Activated naive CD8-positive, alpha-beta T cell treated with anti-CD3 and anti-CD28 coated beads for 36 hours (primary cell): ENCODE results near the gene METTL25. TPM values are rescaled to one million over a fixed set of nuclear protein-coding genes. Genes with fewer than 3 reads are reported as not detected.

Experiments used
- DNase-seq: peaks from one replicate; pipeline ENCODE4 v3.0.0; 2021
- H3K27ac Mint-ChIP-seq: one replicate; pipeline ENCODE4 v1.8.0; 2022; ENCODE audit warnings: mild to moderate bottlenecking, moderate library complexity, mixed read lengths
- H3K27me3 Mint-ChIP-seq: one replicate; pipeline ENCODE4 v1.8.0; 2022; ENCODE audit warnings: mild to moderate bottlenecking, mixed read lengths
- H3K36me3 Mint-ChIP-seq: one replicate; pipeline ENCODE4 v1.8.0; 2021; ENCODE audit warnings: mild to moderate bottlenecking, mixed read lengths
- H3K4me1 Mint-ChIP-seq: one replicate; pipeline ENCODE4 v1.8.0; 2021; ENCODE audit warnings: mixed read lengths
- H3K4me3 Mint-ChIP-seq: one replicate; pipeline ENCODE4 v1.8.0; 2022; ENCODE audit warnings: mild to moderate bottlenecking, moderate library complexity, mixed read lengths
- H3K9me3 Mint-ChIP-seq: one replicate; pipeline ENCODE4 v1.8.0; 2022; ENCODE audit warnings: mixed read lengths
- total RNA-seq, 2 experiments: library from RNA; stranded (reverse); gene quantifications; one replicate each; pipeline ENCODE4 v1.2.3, GENCODE V29; 2021

The METTL25 gene
- total RNA-seq, 2 experiments from 2014 or later: 4.6 to 5.7 TPM

GRCh38 chr12:82473111-82473754, 114.9 kb downstream of the METTL25 start:
- Mint-ChIP-seq H3K9me3 (peaks cover 9% of the 10 kb centered on the region), H3K27me3 (no peaks in the 10 kb centered on the region), H3K4me3 (no peak overlapping the region), H3K36me3 (peaks cover 44% of the 10 kb centered on the region), H3K4me1 (no peaks in the 10 kb centered on the region), H3K27ac (no peak overlapping the region)
- DNase-seq: no peak

DNA sequence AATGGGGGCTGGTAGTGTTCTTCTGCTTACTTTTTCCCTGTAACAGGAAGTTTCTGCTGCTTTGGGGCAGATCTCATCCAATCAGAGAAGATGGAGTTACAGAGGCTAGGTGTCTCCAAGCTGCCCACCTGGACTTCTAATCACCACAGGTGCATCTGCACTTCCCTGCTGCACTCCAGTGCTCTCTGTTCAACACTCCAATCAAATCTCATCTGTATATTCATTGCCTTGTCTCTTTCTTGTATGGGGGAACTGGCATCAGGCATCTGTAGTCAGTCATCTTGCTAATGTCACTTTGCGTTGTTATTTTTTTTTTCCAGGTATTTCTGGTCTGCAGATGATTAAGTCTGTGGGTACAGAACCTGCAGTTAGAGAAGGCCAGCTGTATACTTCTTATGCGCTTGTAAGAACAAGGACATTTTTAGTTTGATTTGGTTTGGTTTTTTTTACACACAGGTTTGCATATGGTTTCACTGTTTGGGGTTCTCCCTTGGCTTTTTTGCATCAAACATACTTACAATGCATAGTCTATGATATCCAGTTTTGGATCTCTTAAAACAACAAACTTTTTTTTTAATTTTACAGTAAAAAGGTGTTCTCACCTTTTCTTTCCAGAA, 116.0 kb downstream of the METTL25 start:
- Mint-ChIP-seq H3K4me1 (no peaks in the 10 kb centered on the region), H3K27me3 (no peaks in the 10 kb centered on the region), H3K36me3 (peaks cover 35% of the 10 kb centered on the region), H3K27ac (no peak overlapping the region), H3K4me3 (no peak overlapping the region), H3K9me3 (peaks cover 9% of the 10 kb centered on the region)
- no peak for DNase-seq

DNA sequence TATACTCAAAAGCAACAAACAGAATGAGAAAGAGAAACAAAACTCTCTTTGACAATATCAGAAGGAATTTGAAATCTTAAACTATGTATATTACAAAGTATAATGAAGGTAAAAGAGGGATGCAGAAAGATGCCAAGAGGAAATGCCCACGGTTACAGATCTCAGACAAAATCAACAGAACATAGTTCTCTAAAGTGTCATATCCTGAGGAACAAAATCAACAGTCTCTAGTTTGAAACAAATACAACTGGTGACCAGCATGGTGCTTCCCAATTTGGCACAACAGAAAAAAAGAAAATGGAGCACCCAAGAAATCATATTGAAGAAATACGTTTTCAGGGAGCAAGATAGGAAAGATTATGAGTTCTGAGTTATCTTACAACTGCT, 116.5 kb downstream of the METTL25 start:
- H3K4me3 Mint-ChIP-seq: no peak overlapping the region
- no peaks in the 10 kb centered on the region for H3K27me3 Mint-ChIP-seq
- H3K4me1 Mint-ChIP-seq: no peaks in the 10 kb centered on the region
- H3K27ac Mint-ChIP-seq: no peak overlapping the region
- H3K36me3 Mint-ChIP-seq: peaks cover 33% of the 10 kb centered on the region
- H3K9me3 Mint-ChIP-seq: peaks cover 9% of the 10 kb centered on the region
- no peak for DNase-seq

- no peak for DNase-seq
- no peak overlapping the region for H3K4me3 Mint-ChIP-seq
- H3K9me3 Mint-ChIP-seq: peaks cover 8% of the 10 kb centered on the region
Measured at GRCh38 chr12:82475211-82475610, 116.9 kb downstream of the METTL25 start.

DNA sequence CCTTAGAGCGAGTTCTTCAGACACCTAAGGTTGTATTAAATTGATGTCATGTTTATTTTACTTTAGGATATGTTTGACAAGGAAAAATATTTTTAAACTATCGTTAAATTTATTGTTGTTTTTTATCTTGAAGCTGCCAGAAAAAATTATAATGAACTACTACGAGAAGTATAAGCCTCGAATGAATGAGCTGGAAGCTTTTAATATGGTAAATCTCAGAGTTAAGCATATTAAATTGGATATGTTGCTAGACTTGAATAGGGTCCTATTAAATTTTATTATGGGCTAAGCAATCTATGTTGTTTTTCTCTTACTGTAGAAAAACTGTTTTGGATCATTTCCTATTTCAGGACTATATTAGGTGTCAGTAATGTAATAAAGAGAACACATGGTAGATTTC, 118.2 kb downstream of the METTL25 start:
- DNase-seq: no peak
- Mint-ChIP-seq H3K27me3 (no peaks in the 10 kb centered on the region), H3K27ac (no peak overlapping the region), H3K9me3 (peaks cover 7% of the 10 kb centered on the region), H3K36me3 (peaks cover 30% of the 10 kb centered on the region), H3K4me3 (no peak overlapping the region), H3K4me1 (no peaks in the 10 kb centered on the region)

More at GRCh38 chr12:82475211-82475610, 116.9 kb downstream of the METTL25 start:
- no peaks in the 10 kb centered on the region for H3K27me3 Mint-ChIP-seq
- peaks cover 33% of the 10 kb centered on the region for H3K36me3 Mint-ChIP-seq
- no peaks in the 10 kb centered on the region for H3K4me1 Mint-ChIP-seq
- no peak overlapping the region for H3K27ac Mint-ChIP-seq

DNA sequence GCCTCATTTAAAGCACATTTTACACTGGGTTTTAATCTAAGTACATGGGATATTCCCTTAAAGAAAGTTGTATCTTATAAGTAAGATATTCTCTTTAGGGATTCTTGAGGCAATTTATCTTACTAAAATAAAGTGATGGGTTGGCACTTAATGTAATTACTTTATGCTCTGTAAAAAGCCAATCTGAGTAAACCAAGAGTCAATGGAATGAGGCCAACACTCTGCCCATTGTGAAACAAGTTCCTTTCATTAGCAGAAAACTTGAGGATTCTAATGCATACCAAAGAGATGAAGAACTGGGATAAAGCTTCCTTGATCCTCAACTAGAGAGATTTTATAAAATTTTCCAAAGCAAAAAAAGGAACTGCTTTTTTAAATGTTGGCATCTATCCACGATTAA, 121.2 kb downstream of the METTL25 start:
- Mint-ChIP-seq H3K27me3 (no peaks in the 10 kb centered on the region), H3K27ac (no peak overlapping the region), H3K9me3 (peaks cover 19% of the 10 kb centered on the region), H3K4me3 (no peak overlapping the region), H3K4me1 (no peaks in the 10 kb centered on the region), H3K36me3 (peaks cover 11% of the 10 kb centered on the region)
- DNase-seq: no peak

DNA sequence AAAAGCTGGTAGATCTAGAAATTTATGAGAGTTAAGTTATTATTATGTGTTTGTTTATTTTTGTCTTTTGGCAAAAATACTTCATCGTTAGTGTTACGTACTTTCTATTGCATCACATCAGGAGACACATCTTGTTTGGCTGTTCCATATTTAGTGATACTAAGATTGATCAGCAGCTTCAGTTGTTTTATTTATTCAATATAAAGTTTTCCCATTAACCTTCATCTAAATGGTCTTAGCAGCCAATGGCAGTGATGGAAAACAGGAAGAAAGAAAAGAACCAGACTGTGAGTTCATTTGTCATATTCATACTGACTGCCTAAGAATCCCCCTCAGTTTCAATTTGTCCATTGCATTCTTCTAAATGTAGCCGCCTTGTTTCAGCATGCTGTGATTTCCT, 122.3 kb downstream of the METTL25 start:
- Mint-ChIP-seq H3K4me3 (no peak overlapping the region), H3K4me1 (no peaks in the 10 kb centered on the region), H3K27me3 (no peaks in the 10 kb centered on the region), H3K9me3 (peaks cover 24% of the 10 kb centered on the region), H3K36me3 (peaks cover 11% of the 10 kb centered on the region), H3K27ac (no peak overlapping the region)
- DNase-seq: no peak

GRCh38 chr12:82481954-82482353, 123.6 kb downstream of the METTL25 start:
- no peak overlapping the region for H3K27ac Mint-ChIP-seq
- DNase-seq: no peak
- no peak overlapping the region for H3K4me3 Mint-ChIP-seq
- H3K4me1 Mint-ChIP-seq: no peaks in the 10 kb centered on the region
- no peaks in the 10 kb centered on the region for H3K27me3 Mint-ChIP-seq
- peaks cover 11% of the 10 kb centered on the region for H3K36me3 Mint-ChIP-seq
- peaks cover 24% of the 10 kb centered on the region for H3K9me3 Mint-ChIP-seq

- peaks cover 37% of the 10 kb centered on the region for H3K9me3 Mint-ChIP-seq
- H3K36me3 Mint-ChIP-seq: peaks cover 2% of the 10 kb centered on the region
- no peak overlapping the region for H3K27ac Mint-ChIP-seq
- no peaks in the 10 kb centered on the region for H3K4me1 Mint-ChIP-seq
- H3K27me3 Mint-ChIP-seq: no peaks in the 10 kb centered on the region
- no peak overlapping the region for H3K4me3 Mint-ChIP-seq
- DNase-seq: no peak
Measured at GRCh38 chr12:82486524-82487235, 128.4 kb downstream of the METTL25 start.

GRCh38 chr12:82504409-82504808, 146.1 kb downstream of the METTL25 start:
- Mint-ChIP-seq H3K9me3 (no peaks in the 10 kb centered on the region), H3K27ac (no peak overlapping the region), H3K36me3 (no peaks in the 10 kb centered on the region), H3K27me3 (peaks cover 3% of the 10 kb centered on the region), H3K4me3 (no peak overlapping the region), H3K4me1 (no peaks in the 10 kb centered on the region)
- DNase-seq: no peak

DNA sequence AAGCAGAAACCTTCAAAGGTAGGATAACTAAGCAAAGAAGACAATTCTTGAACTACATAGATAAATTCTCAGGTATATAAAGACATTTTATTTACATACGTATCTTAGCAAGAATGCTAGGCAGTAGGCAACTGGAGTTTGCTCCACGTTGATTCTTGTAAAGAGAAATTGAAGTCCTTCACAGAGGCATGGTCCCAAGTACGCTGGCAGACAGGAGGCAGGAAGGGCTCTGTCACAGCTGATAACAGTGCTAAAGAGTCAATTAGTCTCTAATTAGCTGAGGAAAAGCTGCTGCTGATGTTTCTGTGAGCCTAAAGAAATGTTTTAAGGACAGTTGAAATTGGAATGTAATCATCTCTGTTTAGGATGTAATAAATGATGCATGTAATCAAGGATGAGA, 146.8 kb downstream of the METTL25 start:
- Mint-ChIP-seq H3K4me1 (no peaks in the 10 kb centered on the region), H3K36me3 (no peaks in the 10 kb centered on the region), H3K27ac (no peak overlapping the region)

DNA sequence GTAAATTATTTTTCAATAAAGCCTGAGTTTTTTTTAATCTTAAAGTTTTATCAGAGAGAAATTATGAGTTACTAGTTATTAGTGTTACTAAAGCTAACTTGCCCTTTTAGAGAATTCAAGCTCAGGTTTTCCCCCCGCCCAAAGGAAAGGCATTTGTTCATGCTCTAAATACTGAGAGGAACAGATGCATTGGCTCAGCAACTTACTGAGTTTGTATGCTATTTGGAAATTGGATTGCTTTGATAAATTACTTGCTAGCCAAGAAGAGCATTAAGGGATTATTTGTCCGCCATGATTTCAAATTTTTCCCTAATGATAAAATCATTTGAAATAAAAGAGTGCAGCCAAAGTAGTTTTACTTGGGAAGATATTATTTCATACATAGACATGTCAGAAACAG, 149.4 kb downstream of the METTL25 start:
- H3K9me3 Mint-ChIP-seq: no peaks in the 10 kb centered on the region
- DNase-seq: no peak
- H3K4me3 Mint-ChIP-seq: no peak overlapping the region
- H3K27me3 Mint-ChIP-seq: peaks cover 3% of the 10 kb centered on the region
- H3K4me1 Mint-ChIP-seq: no peaks in the 10 kb centered on the region
- H3K36me3 Mint-ChIP-seq: no peaks in the 10 kb centered on the region
- H3K27ac Mint-ChIP-seq: no peak overlapping the region

More for the DNA sequence above, 146.8 kb downstream of the METTL25 start:
- peaks cover 3% of the 10 kb centered on the region for H3K27me3 Mint-ChIP-seq
- H3K4me3 Mint-ChIP-seq: no peak overlapping the region
- DNase-seq: no peak
- H3K9me3 Mint-ChIP-seq: no peaks in the 10 kb centered on the region

GRCh38 chr12:82510386-82510785, 152.1 kb downstream of the METTL25 start:
- Mint-ChIP-seq H3K36me3 (no peaks in the 10 kb centered on the region), H3K27me3 (peaks cover 5% of the 10 kb centered on the region), H3K27ac (no peak overlapping the region), H3K4me1 (no peaks in the 10 kb centered on the region), H3K9me3 (no peaks in the 10 kb centered on the region), H3K4me3 (no peak overlapping the region)
- no peak for DNase-seq

GRCh38 chr12:82514880-82515279, 156.6 kb downstream of the METTL25 start:
- Mint-ChIP-seq H3K27me3 (peaks cover 5% of the 10 kb centered on the region), H3K4me3 (no peak overlapping the region), H3K27ac (no peak overlapping the region), H3K4me1 (no peaks in the 10 kb centered on the region), H3K36me3 (no peaks in the 10 kb centered on the region), H3K9me3 (no peaks in the 10 kb centered on the region)
- no peak for DNase-seq

GRCh38 chr12:82515652-82516051, 157.3 kb downstream of the METTL25 start:
- no peaks in the 10 kb centered on the region for H3K4me1 Mint-ChIP-seq
- H3K27ac Mint-ChIP-seq: no peak overlapping the region
- H3K36me3 Mint-ChIP-seq: no peaks in the 10 kb centered on the region
- no peak overlapping the region for H3K4me3 Mint-ChIP-seq
- H3K9me3 Mint-ChIP-seq: no peaks in the 10 kb centered on the region
- H3K27me3 Mint-ChIP-seq: peaks cover 5% of the 10 kb centered on the region
- DNase-seq: no peak

- Mint-ChIP-seq H3K4me3 (no peak overlapping the region), H3K9me3 (no peaks in the 10 kb centered on the region), H3K36me3 (no peaks in the 10 kb centered on the region), H3K27me3 (peaks cover 5% of the 10 kb centered on the region), H3K4me1 (no peaks in the 10 kb centered on the region), H3K27ac (no peak overlapping the region)
- DNase-seq: no peak
Measured at GRCh38 chr12:82517027-82517426, 158.7 kb downstream of the METTL25 start.
